GM12878 (cell line): ENCODE results near the gene NXN. TPM values are rescaled to one million over a fixed set of nuclear protein-coding genes. Genes with fewer than 3 reads are reported as not detected.

Experiments used
- CBX3 ChIP-seq: fragments of 200-600 bp; sonication (generic); IDR thresholded peaks from 2 replicates; pipeline ENCODE4 v1.6.1; 2016; ENCODE audit warnings: low read depth, borderline replicate concordance
- CHD2 ChIP-seq: IDR thresholded peaks from 2 replicates; pipeline ENCODE4 v1.6.1; 2011; ENCODE audit warnings: low read depth, low read length, improper control_type of control experiment, borderline replicate concordance
- ESRRA ChIP-seq: IDR thresholded peaks from 2 replicates; pipeline ENCODE4 v1.6.1; 2012; ENCODE audit warnings: mild to moderate bottlenecking, low read length, improper control_type of control experiment
- FOXK2 ChIP-seq: fragments of 450-650 bp; IDR thresholded peaks from 2 replicates; pipeline ENCODE4 v1.6.1; 2017; ENCODE audit warnings: mild to moderate bottlenecking, moderate library complexity
- HCFC1 ChIP-seq: fragments of 150-350 bp; IDR thresholded peaks from 2 replicates; pipeline ENCODE4 v1.6.1; 2014; ENCODE audit warnings: low read length
- HDAC2 ChIP-seq: fragments of 200-600 bp; sonication (generic); IDR thresholded peaks from 2 replicates; pipeline ENCODE4 v1.6.1; 2017
- JUNB ChIP-seq: IDR thresholded peaks from 2 replicates; pipeline ENCODE4 v1.6.1; 2016; ENCODE audit warnings: antibody characterized with exemption, mild to moderate bottlenecking
- KLF5 ChIP-seq: fragments of 450-650 bp; IDR thresholded peaks from 2 replicates; pipeline ENCODE4 v1.6.1; 2014; ENCODE audit warnings: mild to moderate bottlenecking; ENCODE audit not compliant: partially characterized antibody
- MTA3 ChIP-seq: IDR thresholded peaks from 2 replicates; pipeline ENCODE4 v1.6.1; 2012; ENCODE audit warnings: low read length, inconsistent platforms, borderline replicate concordance
- NBN ChIP-seq: fragments of 450-650 bp; IDR thresholded peaks from 2 replicates; pipeline ENCODE4 v1.6.1; 2016
- PAX8 ChIP-seq: fragments of 450-650 bp; IDR thresholded peaks from 2 replicates; pipeline ENCODE4 v1.6.1; 2017; ENCODE audit warnings: mild to moderate bottlenecking, moderate library complexity
- RAD21 ChIP-seq: IDR thresholded peaks from 2 replicates; pipeline ENCODE4 v1.6.1; 2011; ENCODE audit warnings: mild to moderate bottlenecking, low read depth, low read length, moderate library complexity; ENCODE audit not compliant: insufficient read depth
- RAD51 ChIP-seq: fragments of 450-650 bp; IDR thresholded peaks from 2 replicates; pipeline ENCODE4 v1.6.1; 2016; ENCODE audit warnings: moderate library complexity, mild to moderate bottlenecking, inconsistent platforms
- RBBP5 ChIP-seq: fragments of 200-600 bp; sonication (generic); conservative IDR thresholded peaks from 2 replicates; pipeline ENCODE4 v1.6.1; 2016
- SMAD1 ChIP-seq: fragments of 450-650 bp; IDR thresholded peaks from 2 replicates; pipeline ENCODE4 v1.6.1; 2018; ENCODE audit warnings: mild to moderate bottlenecking, low read depth; ENCODE audit not compliant: partially characterized antibody
- SUPT20H ChIP-seq: IDR thresholded peaks from 2 replicates; pipeline ENCODE4 v1.6.1; 2011; ENCODE audit warnings: low read depth, mild to moderate bottlenecking, low read length, moderate library complexity, borderline replicate concordance; ENCODE audit not compliant: control insufficient read depth
- TCF12 ChIP-seq: IDR thresholded peaks from 2 replicates; pipeline ENCODE4 v1.6.1; 2011; ENCODE audit warnings: low read depth, mild to moderate bottlenecking, low read length
- ZBED1 ChIP-seq: IDR thresholded peaks from 2 replicates; pipeline ENCODE4 v1.6.1; 2016; ENCODE audit warnings: borderline replicate concordance
- ZZZ3 ChIP-seq: IDR thresholded peaks from 2 replicates; pipeline ENCODE4 v1.6.1; 2011; ENCODE audit warnings: low read depth; ENCODE audit not compliant: control insufficient read depth, insufficient read length
- polyA plus RNA-seq, 11 experiments: library from polyadenylated mRNA; depleted of rRNA in 4 of 11; unstranded in 6 of 11; stranded (reverse) in 5 of 11; fragments of >200 nt; fragmentation: Nextera tagmentation in 4 of 11; fragmentation: Illumina TruSeq in 1 of 11; extraction: Ambion mirVana in 4 of 11; extraction: Trizol in 1 of 11; gene quantifications; 1 replicate in 1 of 11; 2 replicates in 10 of 11; pipeline versions ENCODE4 v1.2.1 to v1.2.3, GENCODE V29; 2011 to 2016; ENCODE audit warnings: inconsistent platforms in 2 of 11, missing spikeins in 2 of 11, low read depth in 1 of 11
- total RNA-seq, 4 experiments: library from RNA; depleted of rRNA in 3 of 4; stranded (reverse); fragments of >200 nt in 3 of 4; fragmentation: Illumina TruSeq in 1 of 4; extraction: Trizol in 1 of 4; gene quantifications; 2 replicates each; pipeline versions ENCODE4 v1.2.1 to v1.2.3, GENCODE V29; 2013 to 2021
- TF ChIP-seq, protein P1 (sequence below): IDR thresholded peaks from 2 replicates; pipeline ENCODE4 v1.6.1; 2011; ENCODE audit warnings: low read depth, mild to moderate bottlenecking, low read length, moderate library complexity, borderline replicate concordance; ENCODE audit errors: extremely low read depth
- TF ChIP-seq, protein P2 (sequence below): IDR thresholded peaks from 2 replicates; pipeline ENCODE4 v1.6.1; 2012; ENCODE audit warnings: mild to moderate bottlenecking, low read depth, low read length
- TF ChIP-seq, protein P3 (sequence below), 3 experiments: IDR thresholded peaks in 2 of 3; conservative IDR thresholded peaks in 1 of 3; 2 replicates each; pipeline ENCODE4 v1.5.1; 2011; ENCODE audit warnings: low read depth in 3 of 3, low read length in 3 of 3, mild to moderate bottlenecking in 3 of 3, control low read depth in 2 of 3, moderate library complexity in 2 of 3, inconsistent platforms in 1 of 3, mixed read lengths in 1 of 3; ENCODE audit not compliant: control insufficient read depth in 2 of 3, insufficient read depth in 1 of 3; ENCODE audit errors: extremely low read depth in 1 of 3
- TF ChIP-seq, protein P4 (sequence below): fragments of 450-650 bp; formaldehyde crosslinking; IDR thresholded peaks from 2 replicates; pipeline ENCODE4 v1.4.0; 2022; ENCODE audit warnings: mild to moderate bottlenecking, moderate library complexity

NXN gene
- total and polyA plus RNA-seq, 10 of the 15 experiments (the other 5 are each of a cell fraction or from before 2014, with no cell fraction given) = 0.04 to 1.2 (median 0.30) TPM

DNA sequence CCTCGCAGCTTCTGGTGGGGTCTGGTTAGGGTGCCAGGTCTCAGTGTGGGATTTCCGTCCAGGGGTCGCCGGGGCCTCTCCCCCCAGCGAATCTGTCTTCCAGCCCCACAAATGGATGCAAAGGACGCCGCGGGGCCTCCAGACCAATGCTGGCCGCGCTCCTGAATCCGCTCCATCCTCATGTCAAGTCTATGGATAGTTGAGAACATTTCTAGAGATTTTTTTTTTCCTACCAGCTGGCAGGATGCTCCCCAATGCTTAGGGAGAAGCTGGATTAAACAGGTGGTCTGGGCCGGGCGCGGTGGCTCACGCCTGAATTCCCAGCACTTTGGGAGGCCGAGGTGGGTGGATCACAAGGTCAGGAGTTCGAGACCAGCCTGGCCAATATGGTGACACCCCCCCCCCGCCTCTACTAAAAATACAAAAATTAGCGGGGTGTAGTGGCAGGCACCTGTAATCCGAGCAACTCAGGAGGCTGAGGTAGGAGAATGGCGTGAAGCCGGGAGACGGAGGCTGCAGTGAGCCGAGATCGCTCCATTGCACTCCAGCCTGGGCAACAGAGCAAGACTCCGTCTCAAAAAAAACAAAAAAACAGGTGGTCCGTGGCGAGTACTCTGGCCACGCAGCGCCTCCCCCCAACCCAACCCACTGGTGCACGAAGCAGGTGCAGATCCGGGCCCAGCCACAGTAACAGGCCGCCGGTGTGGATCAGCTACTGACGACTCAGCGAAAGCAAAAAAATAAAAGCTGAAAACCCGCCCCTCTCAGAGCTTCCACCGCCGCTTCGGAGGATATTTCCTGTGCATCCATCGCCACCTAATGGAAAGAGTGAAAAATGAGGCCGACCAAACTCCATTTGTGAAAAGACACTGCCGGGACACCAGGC lies 1.1 kb upstream of the NXN start (continued):
- TF ChIP-seq RBBP5 (no peak), JUNB (no peak), SUPT20H (no peak), RAD51 (no peak), CHD2 (no peak), HDAC2 (no peak), PAX8 (no peak), ESRRA (no peak), RAD21 (peak; percentile 93), ZZZ3 (no peak), KLF5 (no peak), ZBED1 (no peak), CBX3 (no peak), FOXK2 (no peak), SMAD1 (no peak), TCF12 (0 out of 2 replicates have a peak, but pooled peaks have one; percentile 58), NBN (no peak), MTA3 (no peak), HCFC1 (no peak)
- TF ChIP-seq, protein P1, sequence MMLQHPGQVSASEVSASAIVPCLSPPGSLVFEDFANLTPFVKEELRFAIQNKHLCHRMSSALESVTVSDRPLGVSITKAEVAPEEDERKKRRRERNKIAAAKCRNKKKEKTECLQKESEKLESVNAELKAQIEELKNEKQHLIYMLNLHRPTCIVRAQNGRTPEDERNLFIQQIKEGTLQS = no peak
- TF ChIP-seq, protein P2, sequence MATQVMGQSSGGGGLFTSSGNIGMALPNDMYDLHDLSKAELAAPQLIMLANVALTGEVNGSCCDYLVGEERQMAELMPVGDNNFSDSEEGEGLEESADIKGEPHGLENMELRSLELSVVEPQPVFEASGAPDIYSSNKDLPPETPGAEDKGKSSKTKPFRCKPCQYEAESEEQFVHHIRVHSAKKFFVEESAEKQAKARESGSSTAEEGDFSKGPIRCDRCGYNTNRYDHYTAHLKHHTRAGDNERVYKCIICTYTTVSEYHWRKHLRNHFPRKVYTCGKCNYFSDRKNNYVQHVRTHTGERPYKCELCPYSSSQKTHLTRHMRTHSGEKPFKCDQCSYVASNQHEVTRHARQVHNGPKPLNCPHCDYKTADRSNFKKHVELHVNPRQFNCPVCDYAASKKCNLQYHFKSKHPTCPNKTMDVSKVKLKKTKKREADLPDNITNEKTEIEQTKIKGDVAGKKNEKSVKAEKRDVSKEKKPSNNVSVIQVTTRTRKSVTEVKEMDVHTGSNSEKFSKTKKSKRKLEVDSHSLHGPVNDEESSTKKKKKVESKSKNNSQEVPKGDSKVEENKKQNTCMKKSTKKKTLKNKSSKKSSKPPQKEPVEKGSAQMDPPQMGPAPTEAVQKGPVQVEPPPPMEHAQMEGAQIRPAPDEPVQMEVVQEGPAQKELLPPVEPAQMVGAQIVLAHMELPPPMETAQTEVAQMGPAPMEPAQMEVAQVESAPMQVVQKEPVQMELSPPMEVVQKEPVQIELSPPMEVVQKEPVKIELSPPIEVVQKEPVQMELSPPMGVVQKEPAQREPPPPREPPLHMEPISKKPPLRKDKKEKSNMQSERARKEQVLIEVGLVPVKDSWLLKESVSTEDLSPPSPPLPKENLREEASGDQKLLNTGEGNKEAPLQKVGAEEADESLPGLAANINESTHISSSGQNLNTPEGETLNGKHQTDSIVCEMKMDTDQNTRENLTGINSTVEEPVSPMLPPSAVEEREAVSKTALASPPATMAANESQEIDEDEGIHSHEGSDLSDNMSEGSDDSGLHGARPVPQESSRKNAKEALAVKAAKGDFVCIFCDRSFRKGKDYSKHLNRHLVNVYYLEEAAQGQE = no peak
- TF ChIP-seq, protein P3, sequence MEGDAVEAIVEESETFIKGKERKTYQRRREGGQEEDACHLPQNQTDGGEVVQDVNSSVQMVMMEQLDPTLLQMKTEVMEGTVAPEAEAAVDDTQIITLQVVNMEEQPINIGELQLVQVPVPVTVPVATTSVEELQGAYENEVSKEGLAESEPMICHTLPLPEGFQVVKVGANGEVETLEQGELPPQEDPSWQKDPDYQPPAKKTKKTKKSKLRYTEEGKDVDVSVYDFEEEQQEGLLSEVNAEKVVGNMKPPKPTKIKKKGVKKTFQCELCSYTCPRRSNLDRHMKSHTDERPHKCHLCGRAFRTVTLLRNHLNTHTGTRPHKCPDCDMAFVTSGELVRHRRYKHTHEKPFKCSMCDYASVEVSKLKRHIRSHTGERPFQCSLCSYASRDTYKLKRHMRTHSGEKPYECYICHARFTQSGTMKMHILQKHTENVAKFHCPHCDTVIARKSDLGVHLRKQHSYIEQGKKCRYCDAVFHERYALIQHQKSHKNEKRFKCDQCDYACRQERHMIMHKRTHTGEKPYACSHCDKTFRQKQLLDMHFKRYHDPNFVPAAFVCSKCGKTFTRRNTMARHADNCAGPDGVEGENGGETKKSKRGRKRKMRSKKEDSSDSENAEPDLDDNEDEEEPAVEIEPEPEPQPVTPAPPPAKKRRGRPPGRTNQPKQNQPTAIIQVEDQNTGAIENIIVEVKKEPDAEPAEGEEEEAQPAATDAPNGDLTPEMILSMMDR (IDR thresholded peaks at IDR 0.05 in 2 of 3, conservative IDR thresholded peaks at IDR 0.05 in 1 of 3; ENCODE audit: control insufficient read depth in 2 of 3, extremely low read depth in 1 of 3, insufficient read depth in 1 of 3, low read depth in 3 of 3, low read length in 3 of 3) = peak; percentile 69 to 85 (median 71)
- TF ChIP-seq, protein P4, sequence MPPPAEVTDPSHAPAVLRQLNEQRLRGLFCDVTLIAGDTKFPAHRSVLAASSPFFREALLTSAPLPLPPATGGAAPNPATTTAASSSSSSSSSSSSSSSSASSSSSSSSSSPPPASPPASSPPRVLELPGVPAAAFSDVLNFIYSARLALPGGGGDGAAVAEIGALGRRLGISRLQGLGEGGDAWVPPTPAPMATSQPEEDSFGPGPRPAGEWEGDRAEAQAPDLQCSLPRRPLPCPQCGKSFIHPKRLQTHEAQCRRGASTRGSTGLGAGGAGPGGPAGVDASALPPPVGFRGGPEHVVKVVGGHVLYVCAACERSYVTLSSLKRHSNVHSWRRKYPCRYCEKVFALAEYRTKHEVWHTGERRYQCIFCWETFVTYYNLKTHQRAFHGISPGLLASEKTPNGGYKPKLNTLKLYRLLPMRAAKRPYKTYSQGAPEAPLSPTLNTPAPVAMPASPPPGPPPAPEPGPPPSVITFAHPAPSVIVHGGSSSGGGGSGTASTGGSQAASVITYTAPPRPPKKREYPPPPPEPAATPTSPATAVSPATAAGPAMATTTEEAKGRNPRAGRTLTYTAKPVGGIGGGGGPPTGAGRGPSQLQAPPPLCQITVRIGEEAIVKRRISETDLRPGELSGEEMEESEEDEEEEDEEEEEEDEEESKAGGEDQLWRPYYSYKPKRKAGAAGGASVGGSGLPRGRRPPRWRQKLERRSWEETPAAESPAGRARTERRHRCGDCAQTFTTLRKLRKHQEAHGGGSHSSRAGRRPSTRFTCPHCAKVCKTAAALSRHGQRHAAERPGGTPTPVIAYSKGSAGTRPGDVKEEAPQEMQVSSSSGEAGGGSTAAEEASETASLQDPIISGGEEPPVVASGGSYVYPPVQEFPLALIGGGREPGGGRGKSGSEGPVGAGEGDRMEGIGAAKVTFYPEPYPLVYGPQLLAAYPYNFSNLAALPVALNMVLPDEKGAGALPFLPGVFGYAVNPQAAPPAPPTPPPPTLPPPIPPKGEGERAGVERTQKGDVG (CRISPR knock-in tag) = no peak
